Measurements from ENCODE around the gene PLEKHG4. TPM values are rescaled to one million over a fixed set of nuclear protein-coding genes. Genes with fewer than 3 reads are reported as not detected.

PLEKHG4 gene
- polyA plus RNA-seq, 1 of the 3 experiments (the other 2 are of a cell fraction) = 65.5 TPM

GRCh38 chr16:67230809-67231660 is 48.3 kb upstream of the PLEKHG4 start:
- no peak overlapping the region for H3K9ac ChIP-seq
- no peaks in the 10 kb centered on the region for H3K9me2 ChIP-seq
- peaks cover 30% of the 10 kb centered on the region for H3F3A ChIP-seq (replicated peaks; ENCODE audit: insufficient read depth)
- H2AFZ ChIP-seq (ENCODE audit: low read depth) = no peak overlapping the region
- WGBS (ENCODE audit: low lambda C conversion rate) = 93% methylated on average over 3 of the region's 12 CpGs
- H3K36me3 ChIP-seq (replicated peaks in 1 of 2; ENCODE audit: control insufficient read depth in 1 of 2, insufficient read depth in 2 of 2, low read length in 1 of 2) = peaks cover 42 to 59% of the 10 kb centered on the region in 2 experiments
- no peak for TF ChIP-seq RFX5 (IDR thresholded peaks at IDR 0.05; ENCODE audit: low read length)
- no peak for TF ChIP-seq USF2 (IDR thresholded peaks at IDR 0.05; ENCODE audit: borderline replicate concordance, low read depth, low read length)
- TF ChIP-seq JUND (IDR thresholded peaks at IDR 0.05) = no peak
- no peak for TF ChIP-seq MXI1 (IDR thresholded peaks at IDR 0.05; ENCODE audit: low read depth, low read length)
- no peak for TF ChIP-seq USF1 (IDR thresholded peaks at IDR 0.05; ENCODE audit: borderline replicate concordance, low read depth)
- TF ChIP-seq PBX3 (IDR thresholded peaks at IDR 0.05) = no peak
- no peak for TF ChIP-seq SMC3 (IDR thresholded peaks at IDR 0.05; ENCODE audit: low read depth, low read length)
- no peak for TF ChIP-seq FOXJ3 (CRISPR knock-in tag; IDR thresholded peaks at IDR 0.05)
- no peak for TF ChIP-seq IRF3 (IDR thresholded peaks at IDR 0.05; ENCODE audit: low read depth, low read length)
- no peak for TF ChIP-seq CTCF (IDR thresholded peaks at IDR 0.05)
- TF ChIP-seq TAF1 (IDR thresholded peaks at IDR 0.05; ENCODE audit: borderline replicate concordance, low read depth, low read length) = no peak
- no peak for TF ChIP-seq NFIC (IDR thresholded peaks at IDR 0.05; ENCODE audit: borderline replicate concordance)
- no peak for TF ChIP-seq ELF1 (IDR thresholded peaks at IDR 0.05)
- TF ChIP-seq RXRA (IDR thresholded peaks at IDR 0.05; ENCODE audit: borderline replicate concordance, low read depth) = no peak
- no peak for TF ChIP-seq NRF1 (IDR thresholded peaks at IDR 0.05; ENCODE audit: low read depth, low read length)
- no peak for TF ChIP-seq MAX (IDR thresholded peaks at IDR 0.05; ENCODE audit: low read depth)
- no peaks in the 10 kb centered on the region for H4K20me1 ChIP-seq (ENCODE audit: insufficient read depth)
- POLR2A ChIA-PET = no interaction called here
- CTCF ChIA-PET = interaction anchor here (0.9 to 2.1 kb wide), 3 partner anchors 15 to 250 kb away, joined by 3 to 7 read pairs (median 3); no protein-coding TSS in a partner anchor
- DNase-seq = no peak
- peaks cover 0 to 15% of the 10 kb centered on the region in 2 experiments; a peak in 2 of 4 replicates for H3K4me1 ChIP-seq (ENCODE audit: control insufficient read depth in 1 of 2, insufficient read depth in 2 of 2, low read depth in 1 of 2, low read length in 1 of 2)
- peaks cover 32% of the 10 kb centered on the region for H3K79me2 ChIP-seq (ENCODE audit: insufficient read depth)
- H3K27ac ChIP-seq (ENCODE audit: low read depth in 2 of 2, low read length in 1 of 2) = no peak overlapping the region
- H3K4me3 ChIP-seq (ENCODE audit: low read depth in 2 of 2, low read length in 1 of 2) = no peak overlapping the region
- H3K27me3 ChIP-seq (ENCODE audit: insufficient read depth) = no peaks in the 10 kb centered on the region
- no peaks in the 10 kb centered on the region for H3K9me3 ChIP-seq
- H3K4me2 ChIP-seq = no peak overlapping the region

Measured in SK-N-SH (cell line).